Activated CD4-positive, alpha-beta T cell treated with anti-CD3 and anti-CD28 coated beads, Interleukin-2, Interleukin-6, amounts not matched to agents 100 ng/mL and 50 ng/mL, durations not matched to agents 16 hours and 8 hours (primary cell): Measurements from ENCODE around the gene MIB2.
A peak's percentile ranks its signal among the peaks of the same experiment; 100 is the strongest.
"Not testable (repeated sequence)": the region's sequence is repeated elsewhere in the genome, so short reads cannot be mapped to it uniquely, and the experiment has no call there.

Experiments
- DNase-seq: peaks from one replicate; pipeline ENCODE4 v3.0.0-alpha.2; 2020

The MIB2 gene

DNA sequence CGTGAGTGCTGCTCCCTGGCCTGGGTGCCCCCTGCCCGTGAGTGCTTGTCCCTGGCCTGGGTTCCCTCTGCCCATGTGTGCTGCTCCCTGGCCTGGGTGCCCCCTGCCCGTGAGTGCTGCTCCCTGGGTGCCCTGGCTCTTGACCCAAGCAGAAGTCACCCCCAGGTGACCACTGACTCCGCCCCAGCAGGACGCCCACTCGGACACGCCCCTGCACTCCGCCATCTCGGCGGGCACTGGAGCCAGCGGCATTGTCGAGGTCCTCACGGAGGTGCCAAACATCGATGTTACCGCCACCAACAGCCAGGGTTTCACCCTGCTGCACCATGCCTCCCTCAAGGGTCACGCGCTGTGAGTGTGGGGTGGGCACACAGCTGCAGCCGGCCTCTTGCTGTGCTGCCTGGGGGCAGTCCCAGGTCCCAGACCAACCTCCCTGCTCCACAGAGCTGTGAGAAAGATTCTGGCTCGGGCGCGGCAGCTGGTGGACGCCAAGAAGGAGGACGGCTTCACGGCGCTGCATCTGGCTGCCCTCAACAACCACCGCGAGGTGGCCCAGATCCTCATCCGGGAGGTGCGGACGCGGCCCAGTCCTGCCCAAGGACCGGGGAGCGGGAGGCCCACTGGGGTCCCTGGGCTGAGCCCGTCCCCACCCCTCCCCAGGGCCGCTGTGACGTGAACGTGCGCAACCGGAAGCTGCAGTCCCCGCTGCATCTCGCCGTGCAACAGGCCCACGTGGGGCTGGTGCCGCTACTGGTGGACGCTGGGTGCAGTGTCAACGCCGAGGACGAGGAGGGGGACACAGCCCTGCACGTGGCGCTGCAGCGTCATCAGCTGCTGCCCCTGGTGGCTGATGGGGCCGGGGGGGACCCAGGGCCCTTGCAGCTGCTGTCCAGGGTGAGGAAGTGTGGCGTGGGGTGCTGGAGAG, 12.8 kb downstream of the MIB2 start:
- DNase-seq, result no peak

- DNase-seq, result peak; percentile 50
These were observed 13.6 kb downstream of the MIB2 start for GRCh38 chr1:1628754-1629429.

GRCh38 chr1:1629430-1630190, 14.3 kb downstream of the MIB2 start:
- DNase-seq, result peak; percentile 64

- DNase-seq, result peak; percentile 94
These were observed 15.1 kb downstream of the MIB2 start for GRCh38 chr1:1630191-1630964.

- DNase-seq, result no peak
These were observed 15.9 kb downstream of the MIB2 start for GRCh38 chr1:1630965-1631781.

DNA sequence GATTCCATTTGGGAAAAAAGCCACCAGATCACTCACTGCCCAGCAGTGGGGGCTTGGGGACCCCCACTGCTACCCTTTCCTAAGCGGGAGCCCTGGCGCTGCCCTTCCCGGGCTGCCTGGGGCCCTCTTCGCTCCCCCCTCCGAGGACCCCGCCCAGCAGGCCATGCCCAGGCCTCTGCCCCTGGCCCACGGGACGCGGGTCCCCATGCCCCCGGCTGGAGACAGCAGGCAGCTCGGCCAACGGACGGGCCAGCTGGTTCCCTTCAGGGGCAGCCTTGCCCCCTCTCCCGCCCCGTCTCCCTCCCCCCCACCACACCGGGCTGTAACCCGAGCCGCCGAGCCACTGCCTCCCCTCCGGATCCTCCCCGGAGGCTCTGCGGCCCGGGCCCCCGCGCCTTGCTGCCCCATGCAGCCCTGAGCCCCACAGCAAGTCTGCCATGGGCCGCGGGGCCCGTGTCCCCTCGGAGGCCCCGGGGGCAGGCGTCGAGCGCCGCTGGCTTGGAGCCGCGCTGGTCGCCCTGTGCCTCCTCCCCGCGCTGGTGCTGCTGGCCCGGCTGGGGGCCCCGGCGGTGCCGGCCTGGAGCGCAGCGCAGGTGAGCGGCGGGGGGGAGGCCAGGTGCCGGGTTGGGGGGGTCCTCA, 16.6 kb downstream of the MIB2 start, which contains the start of gene MMP23B:
Gene MMP23B, plus strand, starts transcription at position 392 of the 639 bp plus-strand sequence. Its CDS starts 46 bp downstream, at position 438.
- no peak for DNase-seq

DNA sequence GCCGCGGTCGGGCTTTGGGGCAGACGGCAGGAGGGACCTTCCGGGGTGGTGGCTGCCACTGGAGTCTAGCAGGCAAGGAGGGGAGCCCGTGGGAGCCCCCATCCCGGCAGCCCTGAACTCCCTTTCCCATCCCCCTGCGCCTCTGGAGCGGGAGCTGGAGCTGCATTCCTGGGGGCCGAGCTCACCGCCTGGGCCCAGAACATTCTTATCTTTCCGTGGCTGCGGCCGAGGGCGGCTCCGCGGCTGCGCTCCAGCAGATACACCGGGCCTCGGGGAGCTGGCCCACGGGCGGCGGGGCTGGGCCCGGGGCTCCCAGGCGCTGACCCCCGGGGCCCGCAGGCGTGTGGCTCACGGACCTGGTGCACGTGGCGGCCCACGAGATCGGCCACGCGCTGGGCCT, 18.1 kb downstream of the MIB2 start:
- not testable (repeated sequence) for DNase-seq

GRCh38 chr1:1634613-1635012, 19.3 kb downstream of the MIB2 start:
- DNase-seq, result not testable (repeated sequence)

- DNase-seq, result not testable (repeated sequence)
These were observed 21.6 kb downstream of the MIB2 start for GRCh38 chr1:1636621-1637478.

GRCh38 chr1:1637479-1637875, 22.2 kb downstream of the MIB2 start:
- not testable (repeated sequence) for DNase-seq

DNA sequence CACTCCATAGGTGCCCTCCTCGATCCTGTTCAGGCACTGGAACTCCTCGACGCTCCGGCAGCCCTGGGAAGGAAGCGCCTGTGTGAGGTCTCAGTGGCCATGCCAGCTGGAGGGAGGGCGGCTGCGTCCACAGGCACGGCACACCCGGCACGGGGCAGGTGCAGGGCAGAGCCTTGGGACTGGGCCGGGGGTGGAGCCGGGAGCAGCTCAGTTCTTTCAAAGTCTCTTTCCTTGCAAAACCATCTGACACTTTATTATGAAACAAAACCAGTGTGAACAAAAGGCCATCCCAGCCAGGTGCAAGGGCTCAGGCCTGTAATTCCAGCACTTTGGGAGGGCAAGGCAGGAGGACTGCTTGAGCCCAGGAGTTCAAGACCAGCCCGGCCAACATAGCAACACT, 23.2 kb downstream of the MIB2 start:
- not testable (repeated sequence) for DNase-seq

DNA sequence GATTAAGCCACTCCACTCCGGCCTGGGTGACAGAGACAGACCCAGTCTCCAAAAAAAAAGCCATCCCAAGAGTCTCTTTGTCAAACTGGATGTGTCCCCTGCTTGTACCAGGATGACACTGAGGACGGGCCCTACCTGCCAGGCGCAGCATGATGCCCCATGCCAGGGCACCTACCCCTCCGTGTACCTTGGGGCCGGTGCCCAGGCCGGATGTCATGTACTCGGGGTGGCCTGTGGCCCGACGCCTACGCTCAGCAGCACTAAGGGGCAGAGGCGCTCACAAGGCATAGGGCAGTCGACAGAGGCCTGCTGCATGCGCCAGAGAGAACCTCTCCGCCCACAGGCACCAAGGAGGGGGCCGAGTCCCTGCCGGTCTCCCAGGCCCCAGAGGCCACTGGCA, 24.1 kb downstream of the MIB2 start:
- DNase-seq, result not testable (repeated sequence)

DNA sequence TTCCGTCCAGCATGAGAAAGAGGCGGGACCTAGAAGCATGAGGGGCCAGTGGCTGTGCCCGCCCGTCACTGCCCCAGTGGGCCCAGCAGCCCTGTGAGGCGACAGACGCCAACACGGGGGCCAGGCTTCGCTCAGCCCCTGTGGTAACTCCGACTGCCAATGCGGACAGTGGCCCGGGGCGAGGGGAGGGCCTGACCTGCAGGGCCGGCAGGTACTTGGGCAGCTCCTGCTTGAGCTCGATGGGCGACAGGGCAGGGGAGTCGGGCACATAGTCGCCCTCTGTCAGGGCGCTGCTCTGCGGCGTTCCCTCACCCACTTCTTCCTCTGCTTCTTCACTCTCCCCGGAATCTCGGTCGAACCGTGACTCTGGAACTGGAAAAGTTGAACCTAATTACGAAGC, 24.8 kb downstream of the MIB2 start:
- not testable (repeated sequence) for DNase-seq

GRCh38 chr1:1640711-1641461, 25.6 kb downstream of the MIB2 start:
- not testable (repeated sequence) for DNase-seq

DNA sequence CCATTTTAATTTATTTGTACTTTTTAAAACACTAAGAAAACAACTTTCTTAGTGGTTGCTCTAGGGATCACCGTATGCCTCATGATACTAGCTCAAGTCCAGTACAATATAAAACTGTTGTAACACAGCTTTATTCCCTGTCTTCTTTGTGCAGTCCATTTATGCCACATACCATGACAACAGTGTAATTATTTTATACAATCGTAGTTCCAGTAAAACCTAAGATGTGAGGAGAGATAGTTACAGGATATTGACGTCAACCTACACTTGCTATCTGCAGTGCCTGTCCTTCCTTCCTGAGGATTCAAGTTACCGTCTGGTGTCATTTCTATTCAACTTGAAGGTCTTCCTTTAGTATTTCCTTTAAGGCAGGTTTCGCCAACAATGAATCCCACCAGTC, 31.0 kb downstream of the MIB2 start:
- not testable (repeated sequence) for DNase-seq

DNA sequence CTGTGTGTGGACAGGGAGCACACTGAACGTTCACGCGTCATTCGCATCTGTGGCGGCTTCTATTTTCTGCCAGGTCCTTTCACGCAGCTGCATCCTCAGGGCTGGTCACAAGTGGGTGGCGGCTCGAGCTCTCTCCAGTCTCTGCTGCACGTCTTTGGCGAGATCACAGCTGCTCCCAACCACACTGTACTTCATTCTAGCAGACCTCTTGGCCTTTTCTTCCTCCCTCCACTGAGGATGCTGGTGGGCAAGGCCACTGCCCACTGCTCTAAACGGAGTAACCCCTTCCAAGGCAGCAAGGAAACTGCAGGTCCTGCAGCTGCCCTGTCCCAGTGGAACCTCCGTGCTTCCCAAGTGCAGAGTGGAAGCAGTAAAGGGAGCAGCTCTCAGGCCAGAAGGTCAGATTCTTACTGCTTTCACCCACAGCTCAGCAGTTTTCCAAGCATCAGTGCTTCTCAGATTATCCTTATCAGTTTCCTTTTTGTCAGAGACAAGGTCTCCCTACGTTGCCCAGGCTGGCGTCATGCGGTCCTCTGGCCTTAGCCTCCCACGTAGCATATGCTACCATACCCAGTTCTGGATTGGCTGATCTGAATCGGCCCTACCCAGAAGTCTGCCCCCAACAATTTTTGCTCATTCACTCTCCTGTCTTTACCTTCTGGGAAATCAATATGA, 32.4 kb downstream of the MIB2 start:
- not testable (repeated sequence) for DNase-seq

DNA sequence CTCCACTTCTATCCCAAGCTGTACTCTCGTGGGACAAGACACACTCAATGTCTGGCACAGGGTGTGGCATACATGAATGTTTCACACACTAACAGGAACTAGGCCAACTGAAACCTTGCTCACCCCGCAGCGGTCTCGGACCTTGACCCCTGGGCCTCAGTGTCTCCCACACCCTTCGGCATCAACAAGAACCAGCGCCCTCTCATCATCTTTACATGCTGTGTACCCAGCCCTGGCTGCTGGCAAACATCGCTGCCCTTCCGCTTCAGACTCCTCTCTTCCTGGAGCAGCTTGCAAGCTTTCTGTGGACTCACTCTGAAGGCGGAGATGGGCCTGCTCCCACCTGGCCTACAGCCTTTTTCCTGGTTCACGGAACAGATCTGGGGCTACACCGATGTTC, 33.0 kb downstream of the MIB2 start:
- DNase-seq, result not testable (repeated sequence)
